ENCODE measurements around the gene GNB5. TPM values are rescaled to one million over a fixed set of nuclear protein-coding genes. Genes with fewer than 3 reads are reported as not detected.

GNB5 gene
- total RNA-seq, 4 donors from 2014 or later, result 12.2 to 24.0 (median 17.2) TPM

- TF ChIP-seq CTCF (IDR thresholded peaks at IDR 0.05; ENCODE audit: low read depth), result no peak
Observed at GRCh38 chr15:52093539-52094510, 97.4 kb downstream of the GNB5 start.

- TF ChIP-seq CTCF (IDR thresholded peaks at IDR 0.05; ENCODE audit: low read depth), result no peak
Observed at GRCh38 chr15:52093167-52093538, 98.0 kb downstream of the GNB5 start.

- no peak for TF ChIP-seq CTCF (IDR thresholded peaks at IDR 0.05; ENCODE audit: low read depth)
Observed at GRCh38 chr15:52090193-52090592, 101.0 kb downstream of the GNB5 start.

GRCh38 chr15:52086011-52086786 lies 105.0 kb downstream of the GNB5 start:
- no peak for TF ChIP-seq CTCF (IDR thresholded peaks at IDR 0.05; ENCODE audit: low read depth)

- TF ChIP-seq CTCF (IDR thresholded peaks at IDR 0.05; ENCODE audit: low read depth), result no peak
Observed at GRCh38 chr15:52085299-52085698, 105.9 kb downstream of the GNB5 start.

GRCh38 chr15:52083603-52084002 lies 107.6 kb downstream of the GNB5 start:
- no peak for TF ChIP-seq CTCF (IDR thresholded peaks at IDR 0.05; ENCODE audit: low read depth)

Measured in subcutaneous adipose tissue (tissue), 4 donors.